CD14-positive monocyte (primary cell): ENCODE data around the gene KAT5. TPM values are rescaled to one million over a fixed set of nuclear protein-coding genes. Genes with fewer than 3 reads are reported as not detected.

Experiments used
- DNase-seq, 3 donors: peaks; one replicate each; pipeline ENCODE4 v3.0.0-alpha.2; 2011 to 2022
- H2AFZ ChIP-seq: 2 replicates; pipeline ENCODE4 v1.6.0; 2012; ENCODE audit warnings: mild to moderate bottlenecking, low read depth, low read length, inconsistent platforms; ENCODE audit not compliant: insufficient read depth, poor library complexity, severe bottlenecking
- H3K27ac ChIP-seq, 2 donors: 1 replicate in 1 of 2; 2 replicates in 1 of 2; pipeline ENCODE4 v1.5.1; 2012 to 2013; ENCODE audit warnings: low read length in 2 of 2, control low read depth in 1 of 2, inconsistent platforms in 1 of 2, low read depth in 1 of 2, mild to moderate bottlenecking in 1 of 2
- H3K27me3 ChIP-seq, 2 donors: one replicate each; pipeline versions ENCODE4 v1.6.0 to v1.6.1; 2011 to 2013; ENCODE audit warnings: low read length in 2 of 2; ENCODE audit not compliant: control insufficient read depth in 2 of 2, insufficient read depth in 2 of 2
- H3K36me3 ChIP-seq, 2 donors: replicated peaks in 1 of 2; 1 replicate in 1 of 2; 2 replicates in 1 of 2; pipeline versions ENCODE4 v1.5.1 to v1.6.1; 2012 to 2013; ENCODE audit warnings: low read length in 2 of 2, control low read depth in 1 of 2, inconsistent platforms in 1 of 2, mild to moderate bottlenecking in 1 of 2; ENCODE audit not compliant: insufficient read depth in 2 of 2, control insufficient read depth in 1 of 2
- H3K4me1 ChIP-seq, 2 donors: 1 replicate in 1 of 2; 2 replicates in 1 of 2; pipeline versions ENCODE4 v1.5.1 to v1.6.1; 2012 to 2013; ENCODE audit warnings: low read length in 2 of 2, control low read depth in 1 of 2, inconsistent platforms in 1 of 2, mild to moderate bottlenecking in 1 of 2, moderate library complexity in 1 of 2; ENCODE audit not compliant: insufficient read depth in 2 of 2, control insufficient read depth in 1 of 2
- H3K4me2 ChIP-seq: replicated peaks from 2 replicates; pipeline ENCODE3; 2012; ENCODE audit warnings: low read length, moderate library complexity, mild to moderate bottlenecking; ENCODE audit not compliant: poor library complexity, severe bottlenecking; ENCODE audit errors: extremely low read depth
- H3K4me3 ChIP-seq, 3 experiments: fragments of 200-600 bp in 1 of 3; sonication (generic) in 1 of 3; replicated peaks in 1 of 3; 1 replicate in 2 of 3; 2 replicates in 1 of 3; pipeline ENCODE4 v1.5.1; 2011 to 2013; ENCODE audit warnings: low read length in 3 of 3, mild to moderate bottlenecking in 3 of 3, control low read depth in 2 of 3, low read depth in 2 of 3, inconsistent platforms in 1 of 3, moderate library complexity in 1 of 3
- H3K79me2 ChIP-seq: 2 replicates; pipeline ENCODE4 v1.6.0; 2012; ENCODE audit warnings: mild to moderate bottlenecking, control low read depth, inconsistent platforms, low read length, moderate library complexity; ENCODE audit not compliant: insufficient read depth
- H3K9ac ChIP-seq: 2 replicates; pipeline ENCODE4 v1.6.0; 2017; ENCODE audit warnings: low read length, mild to moderate bottlenecking; ENCODE audit not compliant: insufficient read depth, poor library complexity, severe bottlenecking
- H3K9me3 ChIP-seq, 2 donors: replicated peaks in 1 of 2; 1 replicate in 1 of 2; 2 replicates in 1 of 2; pipeline versions ENCODE4 v1.5.1 to v1.6.1; 2012 to 2013; ENCODE audit warnings: low read length in 2 of 2, control low read depth in 1 of 2; ENCODE audit not compliant: control insufficient read depth in 1 of 2, insufficient read depth in 1 of 2
- H4K20me1 ChIP-seq: 2 replicates; pipeline ENCODE4 v1.6.0; 2012; ENCODE audit warnings: mild to moderate bottlenecking, low read length, control low read depth, moderate library complexity; ENCODE audit not compliant: insufficient read depth
- H3K27ac Mint-ChIP-seq, 7 donors: one replicate each; pipeline ENCODE4 v1.8.0; 2020; ENCODE audit warnings: mild to moderate bottlenecking in 7 of 7, mixed read lengths in 7 of 7, moderate library complexity in 6 of 7, inconsistent platforms in 2 of 7
- H3K27me3 Mint-ChIP-seq, 3 donors: one replicate each; pipeline ENCODE4 v1.8.0; 2021 to 2022; ENCODE audit warnings: low read depth in 3 of 3, mild to moderate bottlenecking in 3 of 3, mixed read lengths in 3 of 3, moderate library complexity in 3 of 3, inconsistent platforms in 1 of 3
- H3K36me3 Mint-ChIP-seq, 2 donors: one replicate each; pipeline ENCODE4 v1.8.0; 2020; ENCODE audit warnings: mixed read lengths in 2 of 2, inconsistent platforms in 1 of 2, mild to moderate bottlenecking in 1 of 2
- H3K4me1 Mint-ChIP-seq: one replicate; pipeline ENCODE4 v1.8.0; 2020; ENCODE audit warnings: mild to moderate bottlenecking, mixed read lengths
- H3K4me3 Mint-ChIP-seq, 2 donors: one replicate each; pipeline ENCODE4 v1.8.0; 2020; ENCODE audit warnings: mild to moderate bottlenecking in 2 of 2, mixed read lengths in 2 of 2, moderate library complexity in 1 of 2
- H3K9me3 Mint-ChIP-seq, 7 donors: one replicate each; pipeline ENCODE4 v1.8.0; 2020 to 2022; ENCODE audit warnings: mixed read lengths in 7 of 7, mild to moderate bottlenecking in 6 of 7, moderate library complexity in 6 of 7, inconsistent platforms in 2 of 7
- WGBS: methylation state at CpG from one replicate; pipeline ENCODE4 v1.1.5; 2013; ENCODE audit warnings: missing lambda C conversion rate; ENCODE audit not compliant: insufficient coverage; 5-methylcytosine and 5-hydroxymethylcytosine counted together
- intact Hi-C, 2 donors: fragments of 100-400 bp; cut with micrococcal nuclease; formaldehyde crosslinking; loops; one replicate each; pipeline versions ENCODE4 v1.15.0 to v1.15.1; 2023
- polyA plus RNA-seq, 3 donors: library from polyadenylated mRNA; depleted of rRNA in 1 of 3; unstranded in 2 of 3; stranded (reverse) in 1 of 3; fragments of 300-500 nt in 2 of 3; fragments of >200 nt in 1 of 3; fragmentation: Illumina TruSeq in 2 of 3; gene quantifications; 1 replicate in 2 of 3; 2 replicates in 1 of 3; pipeline ENCODE4 v1.2.3, GENCODE V29; 2012 to 2021
- TF ChIP-seq, protein P1 (sequence below): fragments of 200-600 bp; IDR thresholded peaks from one replicate; pipeline ENCODE4 v1.8.0; 2022; ENCODE audit warnings: antibody characterized with exemption, mild to moderate bottlenecking

Gene KAT5
- polyA plus RNA-seq, 3 donors: 32.5 to 48.7 (median 33.1) TPM

DNA sequence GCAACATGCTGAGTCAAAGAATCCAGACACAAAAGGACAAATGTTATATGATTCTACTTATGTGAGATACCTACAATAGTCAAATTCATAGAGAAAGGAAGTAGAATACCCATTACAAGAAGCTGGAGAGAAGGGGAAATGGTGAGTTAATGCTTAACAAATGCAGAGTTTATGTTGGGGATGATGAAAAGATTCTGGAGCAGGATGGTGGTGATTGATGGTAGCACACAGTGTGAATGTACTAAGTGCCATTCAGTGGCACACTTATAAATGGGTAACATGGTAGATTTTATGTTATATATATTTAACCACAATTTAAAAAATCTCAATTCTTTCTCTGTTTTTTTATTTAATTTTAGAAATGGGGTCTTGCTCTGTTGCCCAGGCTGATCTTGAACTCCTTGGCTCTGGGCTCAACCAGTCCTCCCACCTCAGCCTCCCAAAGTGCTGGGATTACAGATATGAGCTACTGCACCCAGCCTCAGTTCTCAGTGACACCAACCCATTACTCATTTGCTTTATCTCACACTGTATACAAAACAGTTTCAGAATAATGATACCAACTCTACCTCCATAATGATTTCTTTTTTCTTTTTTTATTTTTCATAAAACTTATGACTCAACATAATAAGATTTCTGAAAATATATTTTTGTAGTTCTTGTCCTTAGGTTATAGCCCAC, 39.7 kb upstream of the KAT5 start:
- Mint-ChIP-seq H3K4me3 (no peak overlapping the region), H3K27ac (no peak overlapping the region), H3K27me3 (peaks cover 1 to 3% (median 2%) of the 10 kb centered on the region in 3 donors), H3K9me3 (peaks cover 0 to 2% (median 0%) of the 10 kb centered on the region in 7 donors), H3K4me1 (no peaks in the 10 kb centered on the region), H3K36me3 (no peaks in the 10 kb centered on the region)
- Histone ChIP-seq H3K27ac (no peak overlapping the region), H2AFZ (no peak overlapping the region), H3K27me3 (no peaks in the 10 kb centered on the region), H3K9me3 (no peaks in the 10 kb centered on the region), H4K20me1 (no peaks in the 10 kb centered on the region), H3K9ac (no peak overlapping the region), H3K4me3 (no peak overlapping the region), H3K79me2 (no peaks in the 10 kb centered on the region), H3K4me1 (no peaks in the 10 kb centered on the region), H3K36me3 (no peaks in the 10 kb centered on the region), H3K4me2 (no peak overlapping the region)
- TF ChIP-seq, protein P1, sequence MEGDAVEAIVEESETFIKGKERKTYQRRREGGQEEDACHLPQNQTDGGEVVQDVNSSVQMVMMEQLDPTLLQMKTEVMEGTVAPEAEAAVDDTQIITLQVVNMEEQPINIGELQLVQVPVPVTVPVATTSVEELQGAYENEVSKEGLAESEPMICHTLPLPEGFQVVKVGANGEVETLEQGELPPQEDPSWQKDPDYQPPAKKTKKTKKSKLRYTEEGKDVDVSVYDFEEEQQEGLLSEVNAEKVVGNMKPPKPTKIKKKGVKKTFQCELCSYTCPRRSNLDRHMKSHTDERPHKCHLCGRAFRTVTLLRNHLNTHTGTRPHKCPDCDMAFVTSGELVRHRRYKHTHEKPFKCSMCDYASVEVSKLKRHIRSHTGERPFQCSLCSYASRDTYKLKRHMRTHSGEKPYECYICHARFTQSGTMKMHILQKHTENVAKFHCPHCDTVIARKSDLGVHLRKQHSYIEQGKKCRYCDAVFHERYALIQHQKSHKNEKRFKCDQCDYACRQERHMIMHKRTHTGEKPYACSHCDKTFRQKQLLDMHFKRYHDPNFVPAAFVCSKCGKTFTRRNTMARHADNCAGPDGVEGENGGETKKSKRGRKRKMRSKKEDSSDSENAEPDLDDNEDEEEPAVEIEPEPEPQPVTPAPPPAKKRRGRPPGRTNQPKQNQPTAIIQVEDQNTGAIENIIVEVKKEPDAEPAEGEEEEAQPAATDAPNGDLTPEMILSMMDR: no peak
- no peak for DNase-seq
- intact Hi-C loops: no loop called here

DNA sequence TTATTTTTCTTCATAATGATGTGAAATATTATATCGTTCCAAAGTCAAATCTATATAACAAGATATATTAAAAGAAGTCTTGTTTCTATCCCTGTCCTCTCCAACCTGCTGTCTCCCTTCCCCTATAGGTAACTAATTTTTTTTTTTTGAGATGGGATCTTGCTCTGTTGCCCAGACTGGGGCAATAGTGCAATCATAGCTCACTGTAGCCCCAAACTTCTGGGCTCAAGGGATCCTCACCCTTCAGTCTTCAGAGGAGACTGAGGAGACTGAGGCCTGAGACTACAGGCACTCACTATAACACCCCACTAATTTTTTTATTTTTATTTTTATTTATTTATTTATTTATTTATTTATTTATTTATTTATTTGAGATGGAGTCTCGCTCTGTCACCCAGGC, 39.1 kb upstream of the KAT5 start:
- peaks cover 0 to 2% (median 0%) of the 10 kb centered on the region in 7 donors for H3K9me3 Mint-ChIP-seq
- TF ChIP-seq, protein P1: no peak

More for the DNA sequence above, 39.1 kb upstream of the KAT5 start:
- no CpG with 5 or more reads among the region's 2 CpGs for WGBS
- Mint-ChIP-seq H3K4me3 (no peak overlapping the region), H3K36me3 (no peaks in the 10 kb centered on the region), H3K27ac (no peak overlapping the region), H3K27me3 (peaks cover 1 to 5% (median 2%) of the 10 kb centered on the region in 3 donors), H3K4me1 (no peaks in the 10 kb centered on the region)
- Histone ChIP-seq H3K27ac (no peak overlapping the region), H3K4me2 (no peak overlapping the region), H2AFZ (no peak overlapping the region), H4K20me1 (no peaks in the 10 kb centered on the region), H3K36me3 (no peaks in the 10 kb centered on the region), H3K27me3 (no peaks in the 10 kb centered on the region), H3K4me3 (no peak overlapping the region), H3K4me1 (no peaks in the 10 kb centered on the region), H3K79me2 (no peaks in the 10 kb centered on the region), H3K9ac (no peak overlapping the region), H3K9me3 (no peaks in the 10 kb centered on the region)
- intact Hi-C loops: no loop called here
- DNase-seq: no peak
